NCI-H2227 (cell line): Measurements from ENCODE around the gene PSME4.
"Not testable (repeated sequence)": the region's sequence is repeated elsewhere in the genome, so short reads cannot be mapped to it uniquely, and the experiment has no call there.

Experiments used
- DNase-seq: peaks from one replicate; lab custom pipeline; 2025; ENCODE audit not compliant: unreplicated experiment; lab: John Stamatoyannopoulos, UW

The PSME4 gene

DNA sequence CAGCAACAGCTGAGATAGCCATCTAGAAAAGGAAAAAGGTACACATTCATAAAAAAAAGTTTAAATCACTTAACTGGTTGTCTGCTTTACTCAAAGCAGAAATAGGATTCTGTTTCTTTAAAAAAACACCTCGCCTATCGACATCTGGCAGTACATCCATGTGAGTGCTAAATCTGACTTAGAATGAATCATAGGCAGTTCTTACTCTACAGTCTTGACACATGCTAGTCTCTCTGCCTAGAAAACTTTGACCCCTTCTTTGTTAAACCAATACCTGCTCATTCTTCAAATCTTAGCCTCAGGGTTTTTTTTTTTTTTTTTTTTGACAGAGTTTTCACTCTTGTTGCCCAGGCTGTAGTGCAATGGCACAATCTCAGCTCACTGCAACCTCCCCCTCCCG lies 73.9 kb downstream of the PSME4 start:
- no peak for DNase-seq

DNA sequence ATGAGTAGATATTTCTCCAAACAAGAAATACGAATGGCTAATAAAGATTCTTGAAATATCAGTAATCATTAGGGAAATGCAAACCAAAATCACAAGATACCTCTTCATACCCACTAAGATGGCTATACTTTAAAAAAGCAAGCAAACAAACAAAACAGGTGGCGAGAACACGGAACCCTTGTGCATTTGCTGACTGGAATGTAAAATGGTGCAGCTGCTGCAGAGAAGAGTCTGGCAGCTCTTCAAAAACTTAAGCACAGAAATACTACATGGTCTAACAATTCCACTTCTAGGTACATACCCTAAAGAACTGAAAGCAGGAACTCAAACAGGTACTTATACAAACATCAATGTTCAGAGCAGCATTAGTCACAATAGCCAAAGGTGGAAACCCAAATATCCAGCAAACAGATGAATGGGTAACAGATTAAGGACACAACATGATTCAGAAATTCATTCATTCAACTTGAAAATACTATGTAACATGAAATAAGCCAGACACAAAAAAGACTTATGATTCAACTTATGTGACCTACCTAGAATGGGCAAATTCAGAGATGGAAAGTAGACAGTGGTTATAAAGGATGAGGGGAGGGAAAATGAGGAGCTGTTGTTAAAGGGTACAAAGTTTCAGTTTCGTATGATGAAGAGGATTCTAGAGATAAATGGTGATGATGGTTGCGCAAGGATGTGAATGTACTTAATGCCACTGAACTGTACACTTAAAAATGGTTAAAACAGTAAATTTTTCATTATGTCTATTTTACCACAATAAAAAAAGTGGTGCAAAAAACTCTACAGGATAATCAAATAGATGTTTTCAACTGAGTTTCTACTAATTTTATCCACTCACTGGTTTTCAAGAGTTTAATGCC lies 84.2 kb downstream of the PSME4 start:
- DNase-seq = no peak

DNA sequence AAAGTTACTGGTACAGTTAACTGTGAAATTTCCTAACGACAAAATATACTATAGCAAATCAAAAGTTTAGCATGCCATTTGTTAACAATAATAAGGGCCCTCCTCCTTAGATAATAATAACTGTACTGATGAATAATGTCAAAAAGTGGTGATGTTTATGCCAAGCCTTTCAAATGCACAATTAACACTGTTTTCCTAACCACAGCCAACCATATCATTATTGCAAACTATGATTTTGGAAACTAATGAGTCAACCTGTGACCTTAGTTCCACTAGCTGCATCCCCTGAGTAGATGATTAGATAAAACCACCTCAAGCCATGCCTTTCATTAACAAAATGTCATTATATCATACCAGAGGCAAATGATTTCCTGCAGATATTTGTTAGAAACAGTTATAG lies 85.9 kb downstream of the PSME4 start:
- DNase-seq = no peak

DNA sequence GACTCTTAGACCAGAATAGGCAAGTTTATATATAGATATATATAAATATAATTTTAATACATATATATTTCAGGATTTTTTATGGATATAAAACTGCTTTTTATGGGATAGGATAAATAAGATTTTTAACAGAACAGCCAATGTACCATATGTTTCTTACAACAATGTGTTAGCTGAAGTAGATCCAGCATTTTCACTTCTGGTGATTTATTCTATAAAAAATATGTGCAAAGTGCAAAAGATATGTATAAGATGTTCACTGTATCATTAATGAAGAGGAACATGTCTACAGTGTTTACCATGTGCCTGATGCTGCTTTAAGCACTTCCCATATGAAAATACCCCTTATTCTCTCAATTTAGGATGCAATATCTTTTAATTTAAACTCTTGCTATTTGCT lies 88.8 kb downstream of the PSME4 start:
- DNase-seq = no peak

DNA sequence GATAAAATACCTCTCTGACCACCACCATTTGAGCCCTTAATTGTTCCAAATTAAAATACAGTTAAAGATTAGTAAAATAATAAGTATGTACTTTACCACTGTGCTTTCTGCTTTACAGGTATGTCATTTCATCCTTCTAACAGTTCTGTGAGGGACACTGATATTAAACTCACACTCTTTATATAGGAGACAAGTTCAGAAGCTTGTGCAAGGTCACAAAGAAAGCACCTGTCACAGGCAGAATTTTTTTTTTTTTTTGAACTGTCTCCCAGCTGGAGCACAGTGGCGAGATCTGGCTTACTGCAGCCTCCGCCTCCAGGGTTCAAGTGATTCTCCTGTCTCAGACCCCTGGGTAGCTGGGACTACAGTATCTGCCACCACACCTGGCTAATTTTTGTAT lies 89.4 kb downstream of the PSME4 start:
- DNase-seq = no peak

DNA sequence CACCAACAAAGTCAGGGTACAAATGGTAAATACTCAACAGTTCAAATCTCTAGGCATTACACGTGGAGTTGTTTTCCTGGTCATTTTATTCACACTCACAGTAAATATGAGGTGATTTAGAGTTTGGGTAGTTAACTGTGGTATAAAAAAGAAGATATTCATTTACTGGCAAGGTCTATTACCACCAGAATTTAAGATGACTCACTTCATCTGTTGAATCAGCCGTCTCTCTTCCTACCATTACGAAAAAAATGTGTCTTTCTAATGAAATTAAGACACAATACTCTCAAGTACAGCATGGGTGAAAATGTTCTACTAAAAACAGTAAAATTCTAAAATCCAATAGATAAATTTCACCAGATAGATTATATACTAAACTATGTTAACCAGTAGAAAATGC lies 90.0 kb downstream of the PSME4 start:
- no peak for DNase-seq

DNA sequence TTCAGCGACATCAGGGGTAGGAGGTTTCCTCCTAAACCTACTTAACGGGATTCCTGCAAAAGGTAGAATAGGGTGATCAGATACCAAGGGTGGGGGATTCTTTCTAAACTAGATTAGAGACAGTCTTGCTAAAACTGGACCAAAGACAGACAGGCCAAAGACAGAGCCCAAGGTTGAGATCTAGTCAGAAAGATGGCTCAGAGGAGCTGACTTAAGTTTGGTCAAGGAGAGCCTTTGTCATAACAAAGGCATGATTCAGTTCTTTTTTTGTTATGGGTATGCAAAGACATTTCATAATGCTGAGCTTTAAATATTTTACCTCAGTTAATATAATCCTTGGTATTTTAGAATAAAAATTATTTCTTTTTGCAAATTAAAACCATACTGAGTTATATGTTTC lies 93.2 kb downstream of the PSME4 start:
- no peak for DNase-seq

DNA sequence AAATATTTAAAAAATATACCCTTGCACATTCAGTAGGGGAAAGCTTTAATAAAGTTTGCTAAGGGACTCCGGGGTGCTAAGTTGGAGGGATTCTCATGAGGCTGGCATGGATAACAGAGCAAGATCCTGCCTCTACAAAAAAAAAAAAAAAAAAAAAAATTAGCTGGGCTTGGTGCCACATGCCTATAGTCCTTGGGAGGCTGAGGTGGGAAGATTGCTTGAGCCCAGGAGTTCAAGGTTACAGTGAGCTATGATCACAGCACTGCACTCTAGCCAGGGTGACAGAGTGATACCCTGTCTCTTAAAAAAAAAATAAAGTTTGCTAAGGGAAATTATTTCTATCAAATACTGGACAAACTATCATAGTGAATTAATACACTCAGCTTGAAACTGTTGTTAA lies 93.7 kb downstream of the PSME4 start:
- DNase-seq = no peak

DNA sequence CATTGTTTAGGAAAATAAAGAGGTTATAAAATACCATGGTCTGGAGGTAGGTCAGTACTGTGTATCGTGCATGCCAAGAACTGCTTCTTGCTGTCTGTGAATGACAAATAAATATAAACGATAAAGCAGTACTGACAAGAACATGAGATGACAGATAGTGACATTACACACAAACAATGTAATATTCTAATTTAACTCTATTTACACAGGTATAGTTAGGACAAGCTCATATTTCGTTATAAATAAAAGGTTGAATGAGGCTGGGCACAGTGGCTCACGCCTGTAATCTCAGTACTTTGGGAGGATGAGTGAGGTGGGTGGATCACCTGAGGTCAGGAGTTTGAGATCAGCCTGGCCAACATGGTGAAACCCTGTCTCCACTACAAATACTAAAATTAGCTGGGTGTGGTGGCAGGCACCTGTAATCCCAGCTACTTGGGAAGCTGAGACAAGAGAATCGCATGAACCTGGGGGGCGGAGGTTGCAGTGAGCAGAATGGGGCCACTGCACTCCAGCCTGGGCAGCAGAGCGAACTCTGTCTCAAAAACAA lies 96.3 kb downstream of the PSME4 start:
- no peak for DNase-seq

DNA sequence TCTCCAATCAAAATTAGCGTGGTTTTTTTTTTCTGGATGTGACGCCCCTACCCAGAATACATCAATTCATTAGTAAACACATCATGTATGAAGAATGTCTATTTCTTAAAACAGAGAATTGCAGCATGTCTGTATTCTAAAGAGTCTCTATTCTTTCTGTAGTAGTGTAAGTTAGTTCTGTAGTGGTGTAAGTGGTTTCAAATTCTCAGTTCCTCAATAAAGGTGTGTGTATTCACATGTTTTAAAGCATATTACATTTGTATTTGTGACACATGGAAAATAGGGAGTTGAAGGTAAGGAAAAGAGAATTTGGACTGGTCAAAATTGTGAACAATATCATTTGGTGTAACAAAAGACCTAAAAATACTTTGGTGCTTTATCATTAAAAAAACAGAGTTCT lies 103.0 kb downstream of the PSME4 start:
- DNase-seq = no peak

DNA sequence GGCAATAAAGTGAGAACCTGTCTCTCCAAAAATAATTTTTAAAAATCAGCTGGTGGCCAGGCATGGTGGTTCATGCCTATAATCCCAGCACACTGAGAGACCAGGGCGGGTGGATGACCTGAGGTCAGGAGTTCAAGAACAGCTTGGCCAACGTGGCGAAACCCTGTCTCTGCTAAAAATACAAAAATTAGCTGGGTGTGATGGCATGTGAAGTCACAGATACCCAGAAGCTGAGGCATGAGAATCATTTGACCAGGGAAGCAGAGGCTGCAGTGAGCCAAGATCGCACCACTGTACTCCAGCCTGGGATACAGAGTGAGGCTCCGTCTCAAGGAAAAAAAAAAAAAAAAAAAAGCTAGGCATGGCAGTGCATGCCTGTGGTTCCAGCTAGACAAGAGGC lies 103.6 kb downstream of the PSME4 start:
- DNase-seq = no peak

DNA sequence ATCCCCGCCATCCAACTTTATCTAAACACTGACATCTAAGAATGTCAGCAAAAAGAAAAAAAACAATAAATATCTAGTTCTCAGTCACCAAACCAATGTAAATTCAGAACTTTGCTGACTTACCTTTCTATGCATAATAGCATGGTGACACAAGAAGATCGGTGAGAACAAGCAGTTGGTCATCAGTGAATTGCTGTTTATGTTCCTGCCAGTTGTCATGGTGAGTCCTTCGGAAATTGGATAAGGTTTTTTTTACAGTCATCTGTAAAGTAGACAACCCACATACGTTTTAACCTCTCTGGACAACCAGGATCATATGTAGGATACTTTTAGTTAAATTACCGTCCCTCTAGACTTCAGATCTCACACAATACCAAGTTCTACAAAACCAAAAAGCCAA lies 104.8 kb downstream of the PSME4 start:
- no peak for DNase-seq

DNA sequence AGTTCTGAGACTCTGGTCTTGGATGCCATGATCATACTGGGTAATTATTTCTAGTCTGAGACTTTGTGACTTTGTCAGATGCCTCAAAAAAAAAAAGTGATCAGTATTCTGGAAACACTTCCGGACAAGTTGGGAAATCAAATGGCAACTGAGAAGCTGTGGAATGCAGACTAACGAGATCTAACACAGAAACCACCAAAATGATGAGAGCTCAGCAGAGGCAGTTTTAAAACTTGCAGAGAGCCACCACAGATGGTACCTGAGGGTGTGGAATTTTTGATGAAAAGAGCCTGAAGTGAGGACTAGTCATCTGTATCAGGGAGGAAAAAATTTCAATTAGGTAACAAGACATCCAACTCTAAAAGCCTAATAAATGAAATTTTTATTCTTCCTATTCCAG lies 105.5 kb downstream of the PSME4 start:
- no peak for DNase-seq

DNA sequence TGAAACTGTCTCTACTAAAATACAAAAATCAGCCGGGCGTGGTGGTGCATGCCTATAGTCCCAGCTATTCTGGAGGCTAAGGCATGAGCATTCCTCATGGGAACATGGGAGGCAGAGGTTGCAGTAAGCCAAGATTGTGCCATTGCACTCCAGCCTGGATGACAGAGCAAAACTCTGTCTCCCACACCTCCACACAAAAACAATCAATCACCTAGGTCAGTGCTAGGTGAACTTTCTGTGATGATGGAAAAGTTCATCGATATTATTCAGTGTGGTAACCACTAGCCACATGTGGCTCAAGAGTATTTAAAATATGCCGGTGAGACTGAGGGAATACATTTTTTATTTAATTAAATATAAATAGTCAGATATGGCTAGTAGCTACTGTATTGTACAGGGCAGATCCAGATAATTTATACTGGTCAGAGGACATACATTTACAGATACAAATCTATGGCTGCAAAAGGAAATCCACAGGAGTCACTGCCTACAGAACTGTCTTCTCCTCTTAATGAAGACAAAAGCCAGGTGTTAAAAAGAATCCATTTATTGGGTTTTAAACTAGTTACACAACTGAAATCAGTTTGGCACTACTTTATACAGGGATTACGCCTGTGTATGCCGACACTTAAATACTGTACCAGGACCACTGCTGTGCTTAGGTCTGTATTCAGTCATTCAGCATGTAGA lies 107.1 kb downstream of the PSME4 start:
- no peak for DNase-seq

DNA sequence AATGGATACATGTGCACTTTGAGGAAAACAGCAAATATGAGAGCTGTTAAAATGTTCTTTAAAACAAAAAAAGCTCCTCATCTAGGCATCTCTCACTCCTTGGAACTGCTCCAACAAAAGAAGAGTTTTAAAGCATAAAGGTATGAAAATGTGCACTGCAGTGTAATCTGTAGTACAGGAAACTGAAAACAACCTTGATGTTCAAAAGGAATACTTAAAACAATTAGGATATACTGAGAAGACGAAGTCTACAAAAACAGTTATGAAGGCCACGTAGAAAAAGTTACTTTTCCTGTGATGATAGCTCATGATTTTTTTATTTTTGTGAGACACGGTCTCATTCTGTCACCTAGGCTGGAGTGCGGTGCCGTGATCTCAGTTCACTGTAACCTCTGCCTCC lies 109.0 kb downstream of the PSME4 start:
- DNase-seq = no peak

DNA sequence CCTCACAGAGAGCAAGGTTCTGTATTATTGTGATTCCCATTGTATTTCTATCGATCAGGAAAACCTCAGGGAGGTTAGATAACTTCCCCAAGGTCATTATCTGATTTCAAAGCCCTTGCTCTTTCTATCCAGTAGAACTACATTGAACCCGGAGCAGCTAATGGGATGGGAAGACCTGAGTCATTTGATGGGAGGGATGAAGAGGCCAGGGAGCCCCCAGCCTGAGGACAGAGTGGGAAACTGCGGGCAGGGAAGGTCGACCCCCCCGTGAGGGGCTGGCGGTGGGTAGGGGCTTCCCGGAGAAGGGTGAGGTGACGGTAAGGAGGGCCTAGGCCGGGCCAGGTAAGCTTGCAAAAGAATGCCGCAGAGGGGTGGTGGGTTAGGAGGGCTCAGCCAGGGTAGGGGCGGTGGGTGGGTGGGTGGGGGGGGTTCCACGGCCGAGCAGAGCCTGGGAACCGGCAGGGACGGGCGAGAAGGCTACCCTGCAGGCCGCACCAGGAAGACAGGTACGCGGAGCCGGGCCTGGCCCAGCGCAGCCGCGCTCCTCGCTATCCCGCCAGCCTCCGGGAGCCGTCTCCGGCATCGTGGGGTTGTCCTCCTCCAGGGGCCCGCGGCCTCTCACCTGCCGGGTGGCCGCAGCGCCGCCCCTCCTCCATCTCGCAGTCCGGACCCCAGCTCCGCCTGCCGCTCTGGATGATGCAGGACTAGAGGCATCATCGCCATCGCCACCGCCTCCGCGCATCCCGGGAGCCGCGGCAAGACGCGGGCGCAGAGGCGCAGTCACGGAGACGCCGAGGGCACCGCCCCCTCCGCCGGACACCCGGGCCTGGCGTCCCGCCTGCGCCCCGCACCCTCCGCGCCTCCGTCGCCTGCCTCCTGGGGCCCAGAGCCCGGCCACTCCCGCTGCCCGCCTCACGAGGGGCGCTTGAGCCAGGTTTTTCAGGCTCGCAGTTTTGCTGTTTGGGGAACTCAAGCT lies 111.3 kb downstream of the PSME4 start, which contains the start of gene GPR75:
Gene GPR75, minus strand, starts transcription at position 762 of the 976 bp plus-strand sequence. CDS start 5,211 bp downstream, outside the sequence.
- DNase-seq = peak; percentile 77

DNA sequence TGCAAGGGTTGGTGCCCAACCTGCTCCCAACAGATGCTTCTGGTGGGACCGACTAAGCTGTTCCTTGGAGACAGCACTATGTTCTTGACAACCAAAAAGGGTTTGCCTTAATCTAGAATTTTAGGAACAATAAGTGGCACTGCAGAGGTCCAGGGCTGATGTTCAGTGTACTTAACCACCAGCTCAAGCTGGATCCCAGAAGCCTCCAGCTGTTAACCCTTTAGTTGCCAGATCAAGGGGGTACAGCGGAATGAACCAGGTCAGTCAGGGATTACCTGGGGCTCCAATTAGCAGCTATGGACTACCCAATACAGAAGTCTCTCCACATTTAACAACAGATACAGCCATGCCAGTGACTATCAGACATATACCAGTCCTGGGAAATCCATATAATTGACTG lies 114.5 kb downstream of the PSME4 start:
- DNase-seq = no peak

DNA sequence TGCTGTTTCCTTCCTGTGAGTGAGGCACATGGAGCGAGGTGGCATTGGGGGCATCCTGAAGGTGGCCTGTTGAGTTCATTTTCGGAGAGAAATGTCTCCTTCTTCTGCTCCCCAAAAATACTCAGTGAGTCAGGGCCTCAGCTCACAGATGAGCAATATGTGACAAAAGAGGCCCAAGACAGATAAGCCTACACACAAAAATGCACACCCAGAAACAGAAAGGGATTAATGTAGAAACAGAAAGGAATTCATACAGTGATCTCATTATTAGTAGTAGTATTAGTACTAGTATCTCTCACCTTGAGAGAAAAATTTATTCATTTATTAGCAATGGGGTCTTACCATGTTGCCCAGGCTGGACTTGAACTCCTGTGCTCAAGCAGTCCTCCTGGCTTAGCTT lies 116.1 kb downstream of the PSME4 start:
- DNase-seq = no peak

DNA sequence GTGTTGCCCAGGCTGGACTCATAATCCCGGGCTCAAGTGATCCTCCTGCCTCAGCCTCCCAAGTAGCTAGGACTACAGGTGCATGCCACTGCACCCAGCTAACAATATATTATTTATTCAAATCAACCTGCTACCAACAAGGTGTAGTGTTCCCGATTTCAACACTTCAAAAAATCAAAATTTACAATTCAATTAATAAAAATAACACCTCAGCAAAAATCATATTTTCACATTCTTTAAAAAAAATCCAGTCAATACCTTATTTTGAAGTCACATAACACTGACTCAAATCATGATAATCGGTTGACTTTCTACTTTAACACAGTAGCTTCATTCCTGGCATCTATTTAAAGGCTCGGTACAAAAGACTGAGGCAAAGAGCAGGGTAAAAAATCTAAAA lies 118.3 kb downstream of the PSME4 start:
- no peak for DNase-seq

DNA sequence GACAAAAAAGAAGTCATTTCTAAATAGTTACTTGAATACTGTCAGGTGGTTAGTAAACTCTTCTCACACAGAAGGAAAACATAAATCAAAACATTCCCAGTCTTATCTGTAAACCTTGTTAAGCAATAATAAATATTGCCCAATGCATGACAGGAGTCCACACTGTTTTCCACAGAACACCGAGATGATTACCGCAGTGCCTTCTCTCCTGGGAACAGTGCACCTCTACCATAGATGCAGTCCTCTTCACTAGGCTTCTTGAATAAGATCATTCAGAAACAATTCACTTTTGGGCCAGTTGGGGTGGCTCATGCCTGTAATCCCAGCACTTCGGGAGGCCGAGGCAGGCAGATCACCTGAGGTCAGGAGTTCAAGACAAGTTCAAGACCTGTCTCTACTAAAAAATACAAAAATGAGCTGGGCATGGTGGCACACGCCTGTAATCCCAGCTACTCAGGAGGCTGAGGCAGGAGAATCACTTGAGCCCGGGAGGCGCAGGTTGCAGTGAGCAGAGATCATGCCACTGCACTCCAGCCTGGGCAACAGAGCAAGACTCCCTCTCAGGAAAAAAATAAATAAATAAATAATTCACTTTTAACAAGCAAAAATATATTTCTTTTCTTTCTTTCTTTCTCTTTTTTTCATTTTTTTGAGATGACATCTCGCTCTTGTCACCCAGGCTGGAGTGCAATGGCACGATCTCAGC lies 119.6 kb downstream of the PSME4 start:
- DNase-seq = not testable (repeated sequence)
